AG09309 (cell line): Measurements from ENCODE around the gene TTC39B.
"Not testable (repeated sequence)": the region's sequence is repeated elsewhere in the genome, so short reads cannot be mapped to it uniquely, and the experiment has no call there.

ENCODE experiments used
- DNase-seq: peaks from one replicate; pipeline ENCODE4 v3.0.0-alpha.2; 2010; ENCODE audit warnings: low read depth
- H3K4me3 ChIP-seq: 2 replicates; pipeline ENCODE4 v1.5.1; 2011; ENCODE audit warnings: mild to moderate bottlenecking, low read depth, low read length, moderate library complexity; ENCODE audit not compliant: control insufficient read depth
- TF ChIP-seq, protein P1 (sequence below): IDR thresholded peaks from 2 replicates; pipeline ENCODE4 v1.5.1; 2011; ENCODE audit warnings: mild to moderate bottlenecking, low read depth, low read length, inconsistent platforms; ENCODE audit not compliant: insufficient read depth, control insufficient read depth; ENCODE audit errors: missing control alignments

TTC39B gene

DNA sequence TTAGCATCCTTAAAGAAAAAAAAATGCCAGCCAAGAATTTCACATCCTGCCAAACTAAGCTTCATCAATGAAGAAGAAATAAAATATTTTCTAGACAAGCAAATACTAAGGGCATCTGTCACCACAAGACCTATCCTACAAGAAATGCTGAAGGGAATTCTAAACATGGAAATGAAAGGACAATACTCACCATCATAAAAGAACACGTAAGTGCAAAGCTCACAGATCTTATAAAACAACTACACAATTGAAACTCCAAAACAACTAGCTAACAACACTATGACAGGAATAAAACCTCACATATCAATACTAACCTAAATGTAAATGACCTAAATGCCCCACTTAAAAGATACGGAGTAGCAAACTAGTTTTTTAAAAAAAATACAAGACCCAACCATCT, 71.4 kb downstream of the TTC39B start:
- no peak overlapping the region for H3K4me3 ChIP-seq
- TF ChIP-seq, protein P1, sequence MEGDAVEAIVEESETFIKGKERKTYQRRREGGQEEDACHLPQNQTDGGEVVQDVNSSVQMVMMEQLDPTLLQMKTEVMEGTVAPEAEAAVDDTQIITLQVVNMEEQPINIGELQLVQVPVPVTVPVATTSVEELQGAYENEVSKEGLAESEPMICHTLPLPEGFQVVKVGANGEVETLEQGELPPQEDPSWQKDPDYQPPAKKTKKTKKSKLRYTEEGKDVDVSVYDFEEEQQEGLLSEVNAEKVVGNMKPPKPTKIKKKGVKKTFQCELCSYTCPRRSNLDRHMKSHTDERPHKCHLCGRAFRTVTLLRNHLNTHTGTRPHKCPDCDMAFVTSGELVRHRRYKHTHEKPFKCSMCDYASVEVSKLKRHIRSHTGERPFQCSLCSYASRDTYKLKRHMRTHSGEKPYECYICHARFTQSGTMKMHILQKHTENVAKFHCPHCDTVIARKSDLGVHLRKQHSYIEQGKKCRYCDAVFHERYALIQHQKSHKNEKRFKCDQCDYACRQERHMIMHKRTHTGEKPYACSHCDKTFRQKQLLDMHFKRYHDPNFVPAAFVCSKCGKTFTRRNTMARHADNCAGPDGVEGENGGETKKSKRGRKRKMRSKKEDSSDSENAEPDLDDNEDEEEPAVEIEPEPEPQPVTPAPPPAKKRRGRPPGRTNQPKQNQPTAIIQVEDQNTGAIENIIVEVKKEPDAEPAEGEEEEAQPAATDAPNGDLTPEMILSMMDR = no peak

DNA sequence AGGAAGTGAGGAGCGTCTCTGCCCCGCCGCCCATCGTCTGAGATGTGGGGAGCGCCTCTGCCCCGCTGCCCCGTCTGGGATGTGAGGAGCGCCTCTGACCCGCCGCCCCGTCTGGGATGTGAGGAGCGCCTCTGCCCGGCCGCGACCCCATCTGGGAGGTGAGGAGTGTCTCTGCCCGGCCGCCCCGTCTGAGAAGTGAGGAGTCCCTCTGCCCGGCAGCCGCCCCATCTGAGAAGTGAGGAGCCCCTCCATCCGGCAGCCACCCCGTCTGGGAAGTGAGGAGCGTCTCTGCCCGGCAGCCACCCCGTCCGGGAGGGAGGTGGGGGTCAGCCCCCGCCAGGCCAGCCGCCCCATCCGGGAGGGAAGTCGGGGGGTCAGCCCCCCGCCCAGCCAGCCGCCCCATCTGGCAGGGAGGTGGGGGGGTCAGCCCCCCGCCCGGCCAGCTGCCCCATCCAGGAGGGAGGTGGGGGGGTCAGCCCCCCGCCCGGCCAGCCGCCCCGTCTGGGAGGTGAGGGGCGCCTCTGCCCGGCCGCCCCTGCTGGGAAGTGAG, 73.0 kb downstream of the TTC39B start:
- not testable (repeated sequence) for DNase-seq, H3K4me3 ChIP-seq

More for the DNA sequence above, 71.4 kb downstream of the TTC39B start:
- DNase-seq = no peak

DNA sequence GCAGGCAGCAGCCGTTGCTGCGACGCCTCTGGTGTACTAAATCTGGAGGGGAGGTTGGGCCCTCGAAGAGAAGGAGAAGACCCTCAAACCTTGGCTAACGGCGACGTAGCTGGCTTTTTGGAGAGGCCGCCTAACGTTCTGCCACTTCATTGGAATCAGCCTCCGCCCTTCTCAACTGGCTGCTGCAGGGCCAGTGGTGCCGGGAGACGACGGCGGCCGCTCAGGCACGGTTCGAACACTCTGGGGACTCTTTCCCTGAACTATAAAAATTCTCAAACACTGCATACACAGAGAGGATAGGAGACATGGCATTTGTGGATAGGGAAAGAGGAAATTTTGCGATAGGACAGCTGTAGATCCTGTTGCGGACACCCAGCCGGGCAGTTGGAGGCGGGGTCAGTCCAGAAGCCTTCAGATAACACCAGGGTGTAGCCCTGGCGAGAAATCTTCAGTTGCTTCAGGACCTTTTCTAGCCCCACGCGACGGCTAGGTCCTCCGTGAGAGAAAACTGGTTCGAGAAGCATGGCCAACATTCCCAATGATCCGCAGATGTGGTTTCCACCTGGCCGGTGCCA, 74.2 kb downstream of the TTC39B start:
- not testable (repeated sequence) for DNase-seq, H3K4me3 ChIP-seq

DNA sequence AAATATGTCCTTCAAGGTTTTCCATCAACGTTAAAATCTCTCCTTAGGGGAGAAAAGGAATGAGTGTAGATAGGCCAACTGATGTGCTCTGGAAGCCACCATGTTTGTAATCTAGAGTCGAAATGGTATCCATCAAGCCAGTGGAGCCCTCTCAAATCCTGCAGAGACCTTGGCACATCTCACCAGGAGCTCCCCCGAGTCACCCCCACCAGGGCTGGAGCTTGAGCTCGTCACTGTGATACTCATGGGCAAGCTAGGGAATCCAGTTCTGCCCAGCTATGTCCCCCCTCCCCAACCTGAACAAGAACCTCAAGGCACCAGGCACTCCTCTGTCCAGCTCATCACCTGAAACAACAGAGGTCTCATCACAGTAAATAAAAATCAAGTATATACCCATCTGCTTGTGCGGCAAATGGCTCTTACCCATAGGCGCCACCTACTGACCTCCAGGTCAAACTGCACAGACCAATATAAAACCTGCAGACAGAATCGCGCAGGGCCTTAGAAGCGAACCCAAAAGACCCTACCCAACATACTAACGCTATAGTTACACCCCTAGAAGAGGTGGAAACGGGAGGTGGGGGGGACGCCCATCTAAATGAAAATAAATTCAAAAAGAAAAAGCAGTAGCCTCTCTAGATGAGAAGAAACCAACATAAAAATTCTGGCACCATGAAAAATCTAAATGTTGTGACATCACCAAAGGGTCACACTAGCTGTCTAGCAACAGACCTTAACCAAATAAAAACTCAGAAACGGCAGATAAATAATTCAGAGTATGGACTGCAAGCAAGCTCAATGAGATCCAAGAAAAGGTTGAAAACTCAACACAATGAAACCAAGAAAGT, 75.0 kb downstream of the TTC39B start:
- no peak overlapping the region for H3K4me3 ChIP-seq
- TF ChIP-seq, protein P1 = peak; percentile 61
- no peak for DNase-seq

DNA sequence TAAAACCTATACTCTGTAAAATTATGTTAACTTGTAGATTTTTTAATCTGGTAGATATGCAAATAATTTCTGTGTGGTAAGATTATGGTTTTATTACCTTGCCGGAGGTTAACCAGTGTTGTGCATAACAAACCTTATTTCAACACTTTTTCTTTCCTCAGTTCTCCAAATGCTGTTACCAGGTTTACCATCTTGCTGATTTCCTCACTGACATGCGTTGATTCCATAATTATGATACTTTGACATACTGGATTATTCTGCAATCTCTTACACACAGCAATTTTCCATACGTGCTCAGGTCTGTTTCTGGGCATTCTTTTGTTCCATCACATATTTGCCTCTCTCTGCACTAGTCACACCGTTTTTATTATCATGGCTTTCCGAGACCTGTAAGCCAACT, 77.6 kb downstream of the TTC39B start:
- DNase-seq = no peak
- TF ChIP-seq, protein P1 = no peak

DNA sequence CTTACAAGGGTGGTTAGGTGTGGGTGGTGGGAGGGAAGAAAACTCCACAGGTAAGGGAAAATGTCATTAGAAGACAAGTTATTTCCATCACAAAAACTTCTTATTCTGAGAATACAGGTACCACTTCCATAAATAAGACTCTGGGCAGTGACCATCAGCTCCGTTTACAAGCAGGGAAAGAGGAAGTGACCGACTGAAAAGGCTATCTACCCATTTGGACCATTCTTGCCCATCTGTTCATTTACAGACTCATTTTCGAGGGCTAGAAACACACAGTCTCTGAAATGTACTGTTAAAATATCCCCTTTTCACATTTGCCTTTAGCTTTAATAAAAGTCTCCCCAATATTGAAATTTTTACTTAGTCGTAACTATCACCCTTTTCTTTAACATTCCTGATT, 79.5 kb downstream of the TTC39B start:
- TF ChIP-seq, protein P1 = no peak
- DNase-seq = no peak
- no peak overlapping the region for H3K4me3 ChIP-seq

More for the DNA sequence above, 77.6 kb downstream of the TTC39B start:
- H3K4me3 ChIP-seq = no peak overlapping the region

DNA sequence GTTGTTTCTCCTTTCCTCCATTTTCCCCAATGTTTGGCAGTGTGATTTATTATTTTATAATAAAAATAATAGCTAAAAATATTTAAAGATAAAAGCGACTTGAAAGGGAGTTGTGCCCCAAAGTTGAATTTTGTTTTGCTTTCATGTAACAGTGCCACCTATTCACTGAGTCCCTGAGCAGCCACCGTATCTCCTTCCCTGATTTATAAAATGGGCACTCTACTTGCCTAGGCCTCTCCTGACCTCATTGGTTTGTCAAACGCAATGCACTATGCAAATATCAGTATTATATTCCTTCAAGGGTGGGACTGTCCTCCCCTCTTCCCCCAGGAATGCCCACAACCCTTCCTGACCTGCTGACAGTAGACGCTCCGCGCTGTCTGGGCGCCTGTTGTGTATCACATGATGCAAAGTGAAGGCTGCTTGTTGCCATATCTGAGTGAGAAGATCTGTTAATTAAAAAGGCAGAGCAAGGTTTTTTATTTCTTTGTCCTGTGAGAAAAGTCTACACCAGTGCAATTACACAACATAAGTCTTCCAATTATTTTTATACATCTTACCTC, 81.4 kb downstream of the TTC39B start:
- TF ChIP-seq, protein P1 = no peak
- no peak for DNase-seq

More for the DNA sequence above, 81.4 kb downstream of the TTC39B start:
- H3K4me3 ChIP-seq = no peak overlapping the region
